Panc1 (cell line): ENCODE measurements around the gene CDKAL1.

ENCODE experiments used
- CTCF ChIP-seq: fragments of 450-650 bp; IDR thresholded peaks from 2 replicates; pipeline ENCODE4 v1.5.1; 2017; ENCODE audit warnings: mild to moderate bottlenecking
- POLR2AphosphoS5 ChIP-seq: IDR thresholded peaks from 2 replicates; pipeline ENCODE4 v1.6.1; 2012; ENCODE audit warnings: mild to moderate bottlenecking, low read depth, low read length, moderate library complexity
- REST ChIP-seq, 2 experiments: IDR thresholded peaks; 2 replicates each; pipeline ENCODE4 v1.6.1; 2011 to 2012; ENCODE audit warnings: low read depth in 2 of 2, control low read depth in 1 of 2, low read length in 1 of 2, mild to moderate bottlenecking in 1 of 2, moderate library complexity in 1 of 2; ENCODE audit not compliant: insufficient read depth in 1 of 2
- SIN3A ChIP-seq: IDR thresholded peaks from 2 replicates; pipeline ENCODE4 v1.6.1; 2012; ENCODE audit warnings: low read depth, mild to moderate bottlenecking, low read length, moderate library complexity, borderline replicate concordance; ENCODE audit not compliant: insufficient read depth

- no peak for TF ChIP-seq CTCF
- TF ChIP-seq REST (IDR thresholded peaks at IDR 0.05; ENCODE audit: insufficient read depth in 1 of 2, low read depth in 2 of 2, low read length in 1 of 2), result no peak
- TF ChIP-seq POLR2AphosphoS5, result no peak
- TF ChIP-seq SIN3A, result no peak
Observed at GRCh38 chr6:21048047-21048446, 513.8 kb downstream of the CDKAL1 start.
